Activated CD8-positive, alpha-beta memory T cell treated with anti-CD3 and anti-CD28 coated beads, Interleukin-2, amount 50 U/mL, for 24 hours (primary cell): ENCODE data around the gene APOC4.
"Not testable (repeated sequence)": the region's sequence is repeated elsewhere in the genome, so short reads cannot be mapped to it uniquely, and the experiment has no call there.

ENCODE experiments used
- DNase-seq: peaks from one replicate; pipeline ENCODE4 v3.0.0-alpha.2; 2020; ENCODE audit errors: extremely low read depth

APOC4 gene

GRCh38 chr19:44942067-44942571 is at the start of gene APOC4:
Gene APOC4, plus strand, starts transcription at chr19:44942237. Its CDS starts 41 bp downstream, at chr19:44942278.
- DNase-seq = no peak

- DNase-seq = no peak
Measured at GRCh38 chr19:44892932-44893331, 49.1 kb upstream of the APOC4 start.

GRCh38 chr19:44893332-44894051 is 48.5 kb upstream of the APOC4 start:
- no peak for DNase-seq

- no peak for DNase-seq
Measured at GRCh38 chr19:44894052-44894400, 48.0 kb upstream of the APOC4 start.

- no peak for DNase-seq
Measured at GRCh38 chr19:44894946-44895345, 47.1 kb upstream of the APOC4 start.

- no peak for DNase-seq
Measured at GRCh38 chr19:44897835-44898234, 44.2 kb upstream of the APOC4 start.

GRCh38 chr19:44900328-44901244 is 41.5 kb upstream of the APOC4 start:
- DNase-seq = no peak

GRCh38 chr19:44903216-44903601 is 38.8 kb upstream of the APOC4 start:
- DNase-seq = no peak

GRCh38 chr19:44903602-44904425 is 38.2 kb upstream of the APOC4 start:
- DNase-seq = peak; percentile 40

GRCh38 chr19:44904426-44904994 is 37.5 kb upstream of the APOC4 start:
- DNase-seq = no peak

- no peak for DNase-seq
Measured at GRCh38 chr19:44905437-44906160, 36.4 kb upstream of the APOC4 start, which contains the start of gene APOE. Gene APOE, plus strand, starts transcription at chr19:44905796. Its CDS starts 829 bp downstream, at chr19:44906625.

- no peak for DNase-seq
Measured at GRCh38 chr19:44907613-44908012, 34.4 kb upstream of the APOC4 start.

GRCh38 chr19:44908074-44908835 is 33.8 kb upstream of the APOC4 start:
- no peak for DNase-seq

- no peak for DNase-seq
Measured at GRCh38 chr19:44908836-44909261, 33.2 kb upstream of the APOC4 start.

GRCh38 chr19:44909775-44910174 is 32.3 kb upstream of the APOC4 start:
- DNase-seq = no peak

- not testable (repeated sequence) for DNase-seq
Measured at GRCh38 chr19:44911896-44912295, 30.1 kb upstream of the APOC4 start.

GRCh38 chr19:44912854-44913253 is 29.2 kb upstream of the APOC4 start:
- no peak for DNase-seq

GRCh38 chr19:44913512-44914432 is 28.3 kb upstream of the APOC4 start:
- not testable (repeated sequence) for DNase-seq
